Endothelial cell (in vitro differentiated cells): ENCODE measurements around the gene ZNF155. TPM values are rescaled to one million over a fixed set of nuclear protein-coding genes. Genes with fewer than 3 reads are reported as not detected.
A peak's percentile ranks its signal among the peaks of the same experiment; 100 is the strongest.

Experiments
- DNase-seq: peaks from one replicate; pipeline ENCODE4 v3.0.0; 2021; ENCODE audit warnings: low spot score
- H3K27ac Mint-ChIP-seq: one replicate; pipeline ENCODE4 v1.8.0; 2021; ENCODE audit warnings: mixed read lengths, inconsistent platforms; ENCODE audit not compliant: unreplicated experiment
- H3K27me3 Mint-ChIP-seq: one replicate; pipeline ENCODE4 v1.8.0; 2021; ENCODE audit warnings: mild to moderate bottlenecking, moderate library complexity, mixed read lengths, inconsistent platforms; ENCODE audit not compliant: unreplicated experiment
- H3K36me3 Mint-ChIP-seq: one replicate; pipeline ENCODE4 v1.8.0; 2021; ENCODE audit warnings: mild to moderate bottlenecking, low read depth, mixed read lengths, inconsistent platforms; ENCODE audit not compliant: unreplicated experiment
- H3K4me1 Mint-ChIP-seq: one replicate; pipeline ENCODE4 v1.8.0; 2021; ENCODE audit warnings: mild to moderate bottlenecking, mixed read lengths, inconsistent platforms; ENCODE audit not compliant: unreplicated experiment
- H3K4me3 Mint-ChIP-seq: one replicate; pipeline ENCODE4 v1.8.0; 2021; ENCODE audit warnings: mild to moderate bottlenecking, mixed read lengths, inconsistent platforms; ENCODE audit not compliant: unreplicated experiment
- H3K9me3 Mint-ChIP-seq: one replicate; pipeline ENCODE4 v1.8.0; 2021; ENCODE audit warnings: mixed read lengths, inconsistent platforms; ENCODE audit not compliant: unreplicated experiment
- total RNA-seq: library from RNA; stranded (reverse); fragmentation: NEBNext Ultra II Directional; extraction: Animal tissue kit (Norgen Biotek cat#: 25700); gene quantifications from one replicate; pipeline ENCODE4 v1.2.1, GENCODE V29; 2021; ENCODE audit not compliant: unreplicated experiment
- TF ChIP-seq, protein P1 (sequence below): fragments of 200-600 bp; sonication (generic); IDR thresholded peaks from one replicate; pipeline ENCODE4 v1.5.0; 2021; ENCODE audit warnings: antibody characterized with exemption; ENCODE audit not compliant: unreplicated experiment

ZNF155 gene
- total RNA-seq, 1 donor from 2014 or later, result 10.9 TPM

DNA sequence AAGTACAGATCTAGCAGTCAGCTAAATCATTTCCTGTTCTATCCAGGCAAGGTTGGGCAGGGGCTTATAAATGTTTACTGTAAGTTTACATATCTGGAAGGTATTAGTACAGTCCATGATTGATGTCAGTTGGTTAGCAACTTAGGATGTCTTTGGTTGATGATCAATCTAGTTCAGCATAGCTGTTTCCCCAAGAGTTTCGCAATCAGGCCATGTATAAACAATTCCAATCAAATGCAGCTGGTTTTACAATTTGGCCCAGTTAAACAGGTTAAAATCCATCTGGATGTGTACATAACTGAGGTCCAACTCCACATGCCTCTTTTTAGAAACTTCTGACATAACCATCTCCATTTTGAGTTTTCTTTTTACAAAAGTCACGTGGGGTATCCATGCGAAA, 26.1 kb upstream of the ZNF155 start:
- Mint-ChIP-seq H3K36me3 (peaks cover 52% of the 10 kb centered on the region), H3K9me3 (peaks cover 18% of the 10 kb centered on the region), H3K4me3 (no peak overlapping the region), H3K4me1 (no peaks in the 10 kb centered on the region), H3K27me3 (peaks cover 1% of the 10 kb centered on the region), H3K27ac (no peak overlapping the region)
- no peak for DNase-seq
- TF ChIP-seq, protein P1, sequence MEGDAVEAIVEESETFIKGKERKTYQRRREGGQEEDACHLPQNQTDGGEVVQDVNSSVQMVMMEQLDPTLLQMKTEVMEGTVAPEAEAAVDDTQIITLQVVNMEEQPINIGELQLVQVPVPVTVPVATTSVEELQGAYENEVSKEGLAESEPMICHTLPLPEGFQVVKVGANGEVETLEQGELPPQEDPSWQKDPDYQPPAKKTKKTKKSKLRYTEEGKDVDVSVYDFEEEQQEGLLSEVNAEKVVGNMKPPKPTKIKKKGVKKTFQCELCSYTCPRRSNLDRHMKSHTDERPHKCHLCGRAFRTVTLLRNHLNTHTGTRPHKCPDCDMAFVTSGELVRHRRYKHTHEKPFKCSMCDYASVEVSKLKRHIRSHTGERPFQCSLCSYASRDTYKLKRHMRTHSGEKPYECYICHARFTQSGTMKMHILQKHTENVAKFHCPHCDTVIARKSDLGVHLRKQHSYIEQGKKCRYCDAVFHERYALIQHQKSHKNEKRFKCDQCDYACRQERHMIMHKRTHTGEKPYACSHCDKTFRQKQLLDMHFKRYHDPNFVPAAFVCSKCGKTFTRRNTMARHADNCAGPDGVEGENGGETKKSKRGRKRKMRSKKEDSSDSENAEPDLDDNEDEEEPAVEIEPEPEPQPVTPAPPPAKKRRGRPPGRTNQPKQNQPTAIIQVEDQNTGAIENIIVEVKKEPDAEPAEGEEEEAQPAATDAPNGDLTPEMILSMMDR, result no peak

DNA sequence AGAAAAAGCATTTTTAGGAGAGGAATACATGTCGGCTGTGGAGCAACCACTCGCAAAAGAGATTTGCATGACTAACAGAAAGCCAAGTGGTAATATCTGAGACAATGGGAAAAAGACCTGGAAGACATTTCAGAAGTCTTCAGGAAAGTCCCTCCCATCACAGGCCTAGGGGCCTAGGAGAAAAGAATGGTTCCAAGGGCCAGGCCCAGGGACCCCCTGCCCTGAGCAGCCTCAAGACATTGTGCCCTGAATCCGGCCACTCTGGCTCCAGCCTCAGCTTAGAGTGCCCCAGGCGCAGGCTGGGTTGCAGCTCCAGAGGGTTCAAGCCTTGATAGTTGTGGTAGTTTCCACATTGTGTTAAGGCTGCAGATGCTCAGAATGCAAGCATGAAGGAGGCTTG, 23.6 kb upstream of the ZNF155 start:
- H3K36me3 Mint-ChIP-seq, result peaks cover 67% of the 10 kb centered on the region
- H3K4me1 Mint-ChIP-seq, result no peaks in the 10 kb centered on the region
- H3K27me3 Mint-ChIP-seq, result peaks cover 4% of the 10 kb centered on the region
- H3K9me3 Mint-ChIP-seq, result peaks cover 38% of the 10 kb centered on the region
- TF ChIP-seq, protein P1, result no peak
- no peak for DNase-seq
- no peak overlapping the region for H3K27ac Mint-ChIP-seq
- peak overlapping the region; percentile 21 for H3K4me3 Mint-ChIP-seq

DNA sequence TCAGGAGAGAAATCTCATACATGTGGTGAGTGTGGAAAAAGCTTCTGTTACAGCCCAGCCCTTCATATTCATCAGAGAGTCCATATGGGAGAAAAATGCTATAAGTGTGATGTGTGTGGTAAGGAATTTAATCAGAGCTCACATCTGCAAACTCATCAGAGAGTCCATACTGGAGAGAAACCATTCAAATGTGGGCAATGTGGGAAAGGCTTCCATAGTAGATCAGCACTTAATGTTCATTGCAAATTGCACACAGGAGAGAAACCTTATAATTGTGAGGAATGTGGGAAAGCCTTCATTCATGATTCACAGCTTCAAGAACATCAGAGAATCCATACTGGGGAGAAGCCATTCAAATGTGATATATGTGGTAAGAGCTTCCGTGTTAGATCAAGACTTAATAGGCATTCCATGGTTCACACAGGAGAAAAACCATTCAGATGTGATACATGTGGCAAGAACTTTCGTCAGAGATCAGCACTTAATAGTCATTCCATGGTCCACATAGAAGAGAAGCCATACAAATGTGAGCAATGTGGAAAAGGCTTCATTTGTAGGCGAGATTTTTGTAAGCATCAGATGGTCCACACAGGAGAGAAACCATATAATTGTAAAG, 17.8 kb upstream of the ZNF155 start:
- H3K4me3 Mint-ChIP-seq, result peak overlapping the region; percentile 90
- no peak for DNase-seq
- TF ChIP-seq, protein P1, result no peak
- H3K4me1 Mint-ChIP-seq, result no peaks in the 10 kb centered on the region
- peaks cover 98% of the 10 kb centered on the region for H3K36me3 Mint-ChIP-seq
- peaks cover 70% of the 10 kb centered on the region for H3K9me3 Mint-ChIP-seq
- H3K27me3 Mint-ChIP-seq, result peaks cover 4% of the 10 kb centered on the region
- H3K27ac Mint-ChIP-seq, result no peak overlapping the region

DNA sequence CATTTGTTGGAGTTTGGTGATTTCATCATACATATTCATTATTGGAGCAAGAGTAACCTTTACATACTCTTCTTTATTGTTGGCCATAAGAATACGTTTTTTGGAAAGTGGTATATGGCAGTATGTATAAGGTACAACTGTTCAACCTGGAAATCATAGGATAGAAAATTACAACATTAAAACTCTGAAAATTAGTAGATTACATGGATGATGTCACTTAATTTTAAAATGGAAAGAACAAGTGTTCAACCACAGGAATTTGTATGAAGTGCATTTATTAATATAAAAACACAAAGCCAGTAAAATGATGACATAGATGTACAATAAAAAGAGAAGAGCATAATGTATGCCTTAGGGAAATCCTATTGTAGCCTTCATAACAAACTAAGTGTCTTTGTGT, 7.3 kb upstream of the ZNF155 start:
- Mint-ChIP-seq H3K4me3 (no peak overlapping the region), H3K4me1 (no peaks in the 10 kb centered on the region), H3K9me3 (peaks cover 14% of the 10 kb centered on the region), H3K27me3 (no peaks in the 10 kb centered on the region), H3K27ac (no peak overlapping the region), H3K36me3 (peaks cover 29% of the 10 kb centered on the region)
- DNase-seq, result no peak
- TF ChIP-seq, protein P1, result no peak

DNA sequence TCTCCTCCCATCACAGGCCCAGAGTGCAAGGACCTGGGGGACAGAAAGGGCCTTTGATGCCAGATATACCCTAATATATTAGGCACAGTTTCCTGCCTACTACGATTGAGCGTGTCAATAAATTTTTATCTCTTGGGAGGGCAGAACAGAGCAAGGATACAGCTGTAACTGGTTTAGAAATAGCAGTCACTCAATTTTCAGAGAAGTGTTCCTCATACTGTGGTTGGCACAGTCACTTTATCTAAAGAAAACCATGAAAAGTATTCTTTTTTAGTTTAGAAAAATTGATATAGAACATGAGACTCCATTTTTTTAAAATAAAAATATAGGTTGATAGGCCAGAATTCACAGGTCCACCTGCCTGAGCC, 460 bp upstream of the ZNF155 start:
- no peaks in the 10 kb centered on the region for H3K4me1 Mint-ChIP-seq
- no peaks in the 10 kb centered on the region for H3K36me3 Mint-ChIP-seq
- DNase-seq, result no peak
- no peaks in the 10 kb centered on the region for H3K9me3 Mint-ChIP-seq
- TF ChIP-seq, protein P1, result no peak
- peak overlapping the region; percentile 77 for H3K4me3 Mint-ChIP-seq
- H3K27me3 Mint-ChIP-seq, result no peaks in the 10 kb centered on the region
- no peak overlapping the region for H3K27ac Mint-ChIP-seq
